Prostate gland (tissue), 2 donors: Measurements from ENCODE around the gene C1GALT1C1L.

ENCODE experiments used
- CTCF ChIP-seq, 4 experiments: fragments of 200-600 bp in 2 of 4; fragments of 450-650 bp in 2 of 4; sonication (generic) in 2 of 4; IDR thresholded peaks; 1 replicate in 3 of 4; 2 replicates in 1 of 4; pipeline ENCODE4 v1.5.1; 2016 to 2019; ENCODE audit warnings: antibody characterized with exemption in 4 of 4, mild to moderate bottlenecking in 2 of 4, moderate library complexity in 2 of 4
- POLR2A ChIP-seq: fragments of 450-650 bp; IDR thresholded peaks from one replicate; pipeline ENCODE4 v1.6.1; 2016; ENCODE audit warnings: antibody characterized with exemption, mild to moderate bottlenecking

- TF ChIP-seq CTCF (IDR thresholded peaks at IDR 0.05) (no peak), POLR2A (no peak)
Observed at GRCh38 chr2:43689999-43690398, 13.8 kb upstream of the C1GALT1C1L start.
